ENCODE results near the gene TMEM53.

The TMEM53 gene

GRCh38 chr1:44674113-44675000 lies at the start of gene TMEM53, which contains the start of gene ARMH1:
TMEM53 (minus strand) TSS chr1:44674481; CDS start chr1:44674391, 90 bp downstream.
ARMH1 (plus strand) TSS chr1:44674714; CDS start chr1:44689698, 14,984 bp downstream.
- peak within 1 kb of the TSS; percentile 44; the same call in 1 of the 2 replicates for H3K27ac ChIP-seq (ENCODE audit: low read depth, low read length)
- H3K79me2 ChIP-seq (ENCODE audit: insufficient read depth, low read length), result no peaks in the 10 kb centered on the region
- H3F3A ChIP-seq (ENCODE audit: insufficient read depth), result no peaks in the 10 kb centered on the region
- no peak for TF ChIP-seq CTCF (IDR thresholded peaks at IDR 0.05; ENCODE audit: insufficient read depth, low read length, poor library complexity, severe bottlenecking)
- TF ChIP-seq EZH2phosphoT487 (conservative IDR thresholded peaks at IDR 0.05; ENCODE audit: low read length), result no peak
- H3K9me3 ChIP-seq (ENCODE audit: insufficient read depth, low read length), result no peaks in the 10 kb centered on the region
- peak within 1 kb of the TSS; percentile 60 for H3K9ac ChIP-seq (ENCODE audit: low read length)
- no peaks in the 10 kb centered on the region for H3K27me3 ChIP-seq (ENCODE audit: low read length)
- H3K4me2 ChIP-seq (ENCODE audit: low read depth, low read length, poor library complexity, severe bottlenecking), result peak within 1 kb of the TSS; percentile 66
- H3K4me3 ChIP-seq (ENCODE audit: insufficient read depth, low read length, poor library complexity, severe bottlenecking), result peak within 1 kb of the TSS; percentile 67
- H3K9me2 ChIP-seq (replicated peaks; ENCODE audit: insufficient read depth, low read length), result no peaks in the 10 kb centered on the region
- H3K36me3 ChIP-seq (ENCODE audit: low read length), result no peaks in the 10 kb centered on the region
- no peaks in the 10 kb centered on the region for H4K20me1 ChIP-seq (ENCODE audit: low read depth, low read length)
- H2AFZ ChIP-seq (ENCODE audit: low read depth, low read length, severe bottlenecking), result peak within 1 kb of the TSS; percentile 77

- Histone ChIP-seq H3K4me2 (ENCODE audit: low read depth, low read length, poor library complexity, severe bottlenecking) (peak overlapping the region; percentile 84), H4K20me1 (ENCODE audit: low read depth, low read length) (no peaks in the 10 kb centered on the region), H3K4me3 (ENCODE audit: insufficient read depth, low read length, poor library complexity, severe bottlenecking) (no peak overlapping the region), H3K9me3 (ENCODE audit: insufficient read depth, low read length) (no peaks in the 10 kb centered on the region), H3K79me2 (ENCODE audit: insufficient read depth, low read length) (no peaks in the 10 kb centered on the region), H3K36me3 (ENCODE audit: low read length) (no peaks in the 10 kb centered on the region), H3K9me2 (replicated peaks; ENCODE audit: insufficient read depth, low read length) (no peaks in the 10 kb centered on the region), H3K27me3 (ENCODE audit: low read length) (no peaks in the 10 kb centered on the region), H2AFZ (ENCODE audit: low read depth, low read length, severe bottlenecking) (peak overlapping the region; percentile 79), H3K9ac (ENCODE audit: low read length) (peak overlapping the region; percentile 46), H3K27ac (ENCODE audit: low read depth, low read length) (peak overlapping the region; percentile 98), H3F3A (ENCODE audit: insufficient read depth) (peaks cover 30% of the 10 kb centered on the region)
- no peak for TF ChIP-seq EZH2phosphoT487 (conservative IDR thresholded peaks at IDR 0.05; ENCODE audit: low read length)
- TF ChIP-seq CTCF (IDR thresholded peaks at IDR 0.05; ENCODE audit: insufficient read depth, low read length, poor library complexity, severe bottlenecking), result no peak
Observed at GRCh38 chr1:44723496-44724295, 49.4 kb upstream of the TMEM53 start.

- H3F3A ChIP-seq (ENCODE audit: insufficient read depth), result peaks cover 30% of the 10 kb centered on the region
- H3K79me2 ChIP-seq (ENCODE audit: insufficient read depth, low read length), result no peaks in the 10 kb centered on the region
- H3K27ac ChIP-seq (ENCODE audit: low read depth, low read length), result peak overlapping the region; percentile 98
- no peaks in the 10 kb centered on the region for H3K9me3 ChIP-seq (ENCODE audit: insufficient read depth, low read length)
- peak overlapping the region; percentile 46 for H3K9ac ChIP-seq (ENCODE audit: low read length)
- no peaks in the 10 kb centered on the region for H3K9me2 ChIP-seq (replicated peaks; ENCODE audit: insufficient read depth, low read length)
- no peaks in the 10 kb centered on the region for H3K27me3 ChIP-seq (ENCODE audit: low read length)
- H3K4me3 ChIP-seq (ENCODE audit: insufficient read depth, low read length, poor library complexity, severe bottlenecking), result no peak overlapping the region
- H4K20me1 ChIP-seq (ENCODE audit: low read depth, low read length), result no peaks in the 10 kb centered on the region
- peak overlapping the region; percentile 79 for H2AFZ ChIP-seq (ENCODE audit: low read depth, low read length, severe bottlenecking)
- peak overlapping the region; percentile 84 for H3K4me2 ChIP-seq (ENCODE audit: low read depth, low read length, poor library complexity, severe bottlenecking)
- TF ChIP-seq CTCF (IDR thresholded peaks at IDR 0.05; ENCODE audit: insufficient read depth, low read length, poor library complexity, severe bottlenecking), result no peak
- TF ChIP-seq EZH2phosphoT487 (conservative IDR thresholded peaks at IDR 0.05; ENCODE audit: low read length), result no peak
- no peaks in the 10 kb centered on the region for H3K36me3 ChIP-seq (ENCODE audit: low read length)
Observed at GRCh38 chr1:44723064-44723463, 48.8 kb upstream of the TMEM53 start.

Measured in SU-DHL-6 (cell line).